ENCODE data around the gene GDPD4.

GDPD4 gene

DNA sequence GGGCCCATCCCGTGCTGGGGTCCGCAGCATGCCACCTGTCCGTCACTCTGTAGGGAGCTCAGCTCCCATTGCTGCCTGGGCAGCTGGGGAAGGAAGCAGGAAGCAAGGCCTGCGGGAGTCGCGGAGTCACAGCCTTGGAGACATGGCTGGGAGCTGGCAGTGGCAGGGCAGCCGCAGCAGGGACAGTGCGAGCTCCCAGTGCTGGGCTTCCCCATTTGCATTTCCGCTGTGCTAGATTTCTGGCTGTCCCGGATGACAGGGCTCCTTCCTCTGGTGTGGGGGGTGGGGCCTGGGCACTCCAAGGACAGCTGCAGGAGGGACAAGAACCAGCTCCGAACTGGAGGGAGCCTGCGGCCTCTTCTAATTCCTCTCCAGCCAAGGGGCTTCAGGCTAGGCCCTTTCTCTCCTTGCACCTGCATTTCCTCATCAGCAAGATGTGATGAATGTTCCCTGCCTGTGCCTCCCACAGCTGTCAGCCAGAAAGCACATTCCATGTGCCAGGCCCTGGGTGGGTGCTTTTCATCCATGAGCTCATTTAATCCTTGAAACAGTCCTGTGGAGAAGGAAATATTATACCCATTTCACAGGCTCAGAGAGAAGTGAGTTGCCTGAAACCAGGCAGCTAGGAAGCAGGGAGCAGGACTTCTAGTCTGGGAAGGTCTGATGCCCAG lies 125.5 kb downstream of the GDPD4 start:
- Histone ChIP-seq H3K36me3 (ENCODE audit: control insufficient read depth in 1 of 2, insufficient read depth in 2 of 2, low read length in 2 of 2) (no peaks in the 10 kb centered on the region), H3K4me3 (ENCODE audit: low read depth in 1 of 2, low read length in 2 of 2) (peak overlapping the region in 1 of 2 donors; percentile 15), H3K9me3 (ENCODE audit: control insufficient read depth in 1 of 2, low read length in 2 of 2) (no peaks in the 10 kb centered on the region), H3K27ac (ENCODE audit: low read depth, low read length) (no peak overlapping the region), H3K9ac (ENCODE audit: low read depth in 1 of 2, low read length in 2 of 2) (no peak overlapping the region), H3K27me3 (ENCODE audit: control insufficient read depth in 1 of 2, insufficient read depth in 2 of 2, low read length in 2 of 2) (no peaks in the 10 kb centered on the region), H3K4me1 (ENCODE audit: control insufficient read depth in 1 of 2, insufficient read depth in 2 of 2, low read length in 2 of 2) (no peaks in the 10 kb centered on the region)

DNA sequence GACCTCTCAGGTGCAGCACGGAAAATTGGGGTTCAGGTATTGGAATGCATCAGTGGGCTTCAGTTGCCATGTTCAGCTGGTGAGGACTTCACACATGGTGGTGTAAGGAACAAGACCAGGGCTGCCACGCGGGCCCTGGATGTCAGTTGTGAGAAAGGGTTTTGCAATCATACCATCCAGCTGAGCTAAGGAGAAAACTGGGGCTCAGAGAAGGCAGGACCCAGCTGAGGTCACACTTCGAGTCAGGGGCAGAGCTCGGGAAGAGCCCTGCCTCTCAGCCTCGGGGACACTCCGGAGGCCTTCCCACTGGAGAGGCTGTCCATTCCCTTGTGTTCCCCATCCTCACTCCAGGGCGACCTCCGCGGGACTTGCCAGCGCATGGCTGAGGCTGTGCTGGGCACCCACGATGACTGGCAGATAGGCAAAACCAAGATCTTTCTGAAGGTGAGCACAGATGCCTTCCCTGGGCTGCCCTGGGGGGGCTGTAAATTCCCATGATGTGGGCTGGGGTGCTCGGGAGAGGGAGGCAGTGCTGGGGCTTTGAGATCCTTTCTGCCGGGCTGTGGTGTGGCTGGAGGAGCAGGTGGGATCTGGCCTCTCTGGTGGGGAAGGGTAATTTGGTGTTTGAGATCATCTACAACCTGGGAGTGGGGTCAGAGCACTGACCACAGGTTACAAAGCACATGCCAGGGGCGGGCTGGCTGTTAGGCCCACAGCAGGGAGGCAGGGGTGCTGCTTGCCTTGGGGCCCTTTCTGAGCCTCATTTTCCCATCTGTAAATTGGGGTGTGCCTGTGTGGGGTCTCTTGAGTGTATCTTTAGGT lies 126.3 kb downstream of the GDPD4 start:
- H3K9ac ChIP-seq (ENCODE audit: low read depth in 1 of 2, low read length in 2 of 2), result no peak overlapping the region
- no peaks in the 10 kb centered on the region for H3K9me3 ChIP-seq (ENCODE audit: control insufficient read depth in 1 of 2, low read length in 2 of 2)
- H3K27me3 ChIP-seq (ENCODE audit: control insufficient read depth in 1 of 2, insufficient read depth in 2 of 2, low read length in 2 of 2), result no peaks in the 10 kb centered on the region
- H3K4me1 ChIP-seq (ENCODE audit: control insufficient read depth in 1 of 2, insufficient read depth in 2 of 2, low read length in 2 of 2), result no peaks in the 10 kb centered on the region
- no peaks in the 10 kb centered on the region for H3K36me3 ChIP-seq (ENCODE audit: control insufficient read depth in 1 of 2, insufficient read depth in 2 of 2, low read length in 2 of 2)
- H3K27ac ChIP-seq (ENCODE audit: low read depth, low read length), result no peak overlapping the region
- peak overlapping the region in 1 of 2 donors; percentile 15 for H3K4me3 ChIP-seq (ENCODE audit: low read depth in 1 of 2, low read length in 2 of 2)

DNA sequence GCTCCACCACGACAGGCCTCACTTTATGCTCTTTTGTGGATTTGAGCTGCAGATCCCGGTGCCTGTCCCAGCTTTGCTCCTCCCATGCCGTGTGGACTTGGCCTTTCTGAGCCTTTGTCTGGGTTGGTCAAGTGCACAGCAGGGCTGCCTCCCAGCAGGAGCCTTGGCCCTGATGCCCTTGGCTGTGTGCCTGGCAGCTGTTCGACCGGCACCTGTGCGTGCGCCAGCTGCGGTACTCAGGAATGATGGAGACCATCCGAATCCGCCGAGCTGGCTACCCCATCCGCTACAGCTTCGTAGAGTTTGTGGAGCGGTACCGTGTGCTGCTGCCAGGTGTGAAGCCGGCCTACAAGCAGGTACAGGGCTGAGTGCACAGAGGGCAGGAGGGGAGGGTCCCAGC lies 126.9 kb downstream of the GDPD4 start:
- no peaks in the 10 kb centered on the region for H3K4me1 ChIP-seq (ENCODE audit: control insufficient read depth in 1 of 2, insufficient read depth in 2 of 2, low read length in 2 of 2)
- H3K4me3 ChIP-seq (ENCODE audit: low read depth in 1 of 2, low read length in 2 of 2), result no peak overlapping the region
- no peak overlapping the region for H3K27ac ChIP-seq (ENCODE audit: low read depth, low read length)
- no peaks in the 10 kb centered on the region for H3K9me3 ChIP-seq (ENCODE audit: control insufficient read depth in 1 of 2, low read length in 2 of 2)
- H3K27me3 ChIP-seq (ENCODE audit: control insufficient read depth in 1 of 2, insufficient read depth in 2 of 2, low read length in 2 of 2), result no peaks in the 10 kb centered on the region
- H3K9ac ChIP-seq (ENCODE audit: low read depth in 1 of 2, low read length in 2 of 2), result no peak overlapping the region
- no peaks in the 10 kb centered on the region for H3K36me3 ChIP-seq (ENCODE audit: control insufficient read depth in 1 of 2, insufficient read depth in 2 of 2, low read length in 2 of 2)

DNA sequence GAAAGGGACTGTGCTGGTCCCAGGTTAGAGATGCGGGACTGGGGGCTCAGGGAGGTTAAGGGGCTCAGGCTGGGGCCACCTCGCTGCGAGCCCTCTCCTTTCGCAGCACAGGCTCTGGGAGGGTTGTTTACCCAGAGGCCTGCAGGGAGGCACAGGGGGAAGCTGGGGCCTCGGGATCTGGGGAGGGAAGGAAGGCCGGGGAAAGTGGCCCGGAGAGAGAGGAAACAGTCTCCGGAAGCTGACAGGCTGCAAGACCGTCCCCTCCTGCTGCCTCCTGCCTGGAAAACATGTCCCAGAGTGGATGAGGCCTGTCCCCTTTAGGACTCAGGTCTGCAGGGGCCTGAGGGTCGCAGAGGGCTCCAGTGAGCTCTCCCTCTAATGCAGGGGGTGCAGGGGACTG lies 128.0 kb downstream of the GDPD4 start:
- H3K36me3 ChIP-seq (ENCODE audit: control insufficient read depth in 1 of 2, insufficient read depth in 2 of 2, low read length in 2 of 2), result no peaks in the 10 kb centered on the region
- H3K27ac ChIP-seq (ENCODE audit: low read depth, low read length), result no peak overlapping the region

DNA sequence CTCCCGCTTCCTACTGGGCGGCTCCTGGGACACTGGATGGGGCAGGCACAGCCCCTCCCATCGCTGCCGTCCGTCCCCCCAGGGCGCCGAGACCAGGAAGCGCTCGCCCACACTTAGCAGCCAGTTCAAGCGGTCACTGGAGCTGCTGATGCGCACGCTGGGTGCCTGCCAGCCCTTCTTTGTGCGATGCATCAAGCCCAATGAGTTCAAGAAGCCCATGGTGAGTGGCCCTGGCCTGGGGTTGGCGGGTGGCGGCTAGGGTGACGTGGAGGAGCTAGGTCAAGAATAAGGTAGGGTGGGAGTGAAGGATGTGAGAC lies 128.9 kb downstream of the GDPD4 start:
- no peaks in the 10 kb centered on the region for H3K4me1 ChIP-seq (ENCODE audit: control insufficient read depth in 1 of 2, insufficient read depth in 2 of 2, low read length in 2 of 2)

More for the DNA sequence above, 128.0 kb downstream of the GDPD4 start:
- Histone ChIP-seq H3K9ac (ENCODE audit: low read depth in 1 of 2, low read length in 2 of 2) (no peak overlapping the region), H3K4me3 (ENCODE audit: low read depth in 1 of 2, low read length in 2 of 2) (no peak overlapping the region), H3K4me1 (ENCODE audit: control insufficient read depth in 1 of 2, insufficient read depth in 2 of 2, low read length in 2 of 2) (no peaks in the 10 kb centered on the region), H3K9me3 (ENCODE audit: control insufficient read depth in 1 of 2, low read length in 2 of 2) (no peaks in the 10 kb centered on the region), H3K27me3 (ENCODE audit: control insufficient read depth in 1 of 2, insufficient read depth in 2 of 2, low read length in 2 of 2) (no peaks in the 10 kb centered on the region)

DNA sequence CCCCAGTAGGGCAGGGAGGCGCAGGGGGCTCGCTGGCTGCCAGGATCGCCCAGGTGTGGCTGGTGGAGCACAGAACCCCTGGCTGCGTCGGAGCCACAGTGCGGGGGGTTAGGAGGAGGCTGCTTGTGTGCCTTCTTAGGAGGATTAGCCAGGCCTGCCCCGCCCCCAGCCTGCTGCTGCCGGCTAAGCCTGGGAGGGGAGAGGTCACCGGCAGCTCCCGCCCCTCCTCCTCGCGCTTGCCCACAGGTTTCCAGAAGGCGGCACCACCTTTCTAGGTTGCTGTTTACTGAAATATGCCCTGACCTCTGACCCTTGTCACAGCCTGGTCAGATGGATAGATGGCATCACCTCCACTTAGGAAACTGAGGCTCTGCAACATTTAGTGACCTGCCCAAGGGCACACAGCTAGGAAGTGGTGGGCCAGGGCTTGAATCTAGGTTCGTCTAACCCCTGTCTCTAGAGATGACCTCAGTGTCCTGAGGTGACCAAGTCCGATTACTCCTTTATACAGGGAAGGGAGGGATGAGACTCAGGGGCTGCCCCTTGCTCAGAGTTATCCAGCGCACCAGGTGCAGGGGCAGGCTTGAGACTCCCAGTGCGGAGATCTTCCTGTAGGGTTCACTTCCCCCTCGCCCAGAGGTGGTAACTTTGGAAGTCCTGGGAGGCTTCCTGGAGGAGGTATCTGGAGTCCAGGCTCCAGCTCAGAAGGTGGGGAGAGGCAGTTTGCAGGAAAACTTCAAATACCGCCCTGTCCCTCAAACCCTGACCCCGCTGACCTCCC lies 129.4 kb downstream of the GDPD4 start:
- H3K36me3 ChIP-seq (ENCODE audit: control insufficient read depth in 1 of 2, insufficient read depth in 2 of 2, low read length in 2 of 2), result no peaks in the 10 kb centered on the region
- no peaks in the 10 kb centered on the region for H3K9me3 ChIP-seq (ENCODE audit: control insufficient read depth in 1 of 2, low read length in 2 of 2)
- no peaks in the 10 kb centered on the region for H3K27me3 ChIP-seq (ENCODE audit: control insufficient read depth in 1 of 2, insufficient read depth in 2 of 2, low read length in 2 of 2)
- no peaks in the 10 kb centered on the region for H3K4me1 ChIP-seq (ENCODE audit: control insufficient read depth in 1 of 2, insufficient read depth in 2 of 2, low read length in 2 of 2)
- H3K4me3 ChIP-seq (ENCODE audit: low read depth in 1 of 2, low read length in 2 of 2), result no peak overlapping the region
- no peak overlapping the region for H3K27ac ChIP-seq (ENCODE audit: low read depth, low read length)
- no peak overlapping the region for H3K9ac ChIP-seq (ENCODE audit: low read depth in 1 of 2, low read length in 2 of 2)

More for the DNA sequence above, 128.9 kb downstream of the GDPD4 start:
- Histone ChIP-seq H3K9me3 (ENCODE audit: control insufficient read depth in 1 of 2, low read length in 2 of 2) (no peaks in the 10 kb centered on the region), H3K27me3 (ENCODE audit: control insufficient read depth in 1 of 2, insufficient read depth in 2 of 2, low read length in 2 of 2) (no peaks in the 10 kb centered on the region), H3K9ac (ENCODE audit: low read depth in 1 of 2, low read length in 2 of 2) (no peak overlapping the region), H3K4me3 (ENCODE audit: low read depth in 1 of 2, low read length in 2 of 2) (no peak overlapping the region), H3K36me3 (ENCODE audit: control insufficient read depth in 1 of 2, insufficient read depth in 2 of 2, low read length in 2 of 2) (no peaks in the 10 kb centered on the region), H3K27ac (ENCODE audit: low read depth, low read length) (no peak overlapping the region)

DNA sequence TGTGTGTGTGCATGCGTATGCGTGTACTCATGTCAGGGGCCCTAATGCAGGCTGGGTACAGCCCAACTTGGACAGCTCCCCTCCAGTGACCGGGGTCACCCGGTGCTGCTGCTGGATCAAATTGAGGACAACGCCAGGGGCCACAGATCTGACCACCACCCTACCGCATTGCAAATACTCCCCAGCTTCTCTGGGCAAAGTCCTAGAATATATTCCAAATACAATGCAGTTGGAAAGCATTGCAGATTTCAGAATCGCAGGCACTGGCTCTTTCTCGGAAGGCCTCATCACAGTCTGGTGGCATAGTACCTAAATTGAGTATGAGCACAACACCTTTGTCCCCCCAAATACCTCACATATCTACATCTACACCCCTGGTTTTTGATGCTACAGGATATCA lies 130.2 kb downstream of the GDPD4 start:
- H3K27me3 ChIP-seq (ENCODE audit: control insufficient read depth in 1 of 2, insufficient read depth in 2 of 2, low read length in 2 of 2), result no peaks in the 10 kb centered on the region
- H3K4me1 ChIP-seq (ENCODE audit: control insufficient read depth in 1 of 2, insufficient read depth in 2 of 2, low read length in 2 of 2), result no peaks in the 10 kb centered on the region
- no peaks in the 10 kb centered on the region for H3K9me3 ChIP-seq (ENCODE audit: control insufficient read depth in 1 of 2, low read length in 2 of 2)
- no peak overlapping the region for H3K9ac ChIP-seq (ENCODE audit: low read depth in 1 of 2, low read length in 2 of 2)
- no peaks in the 10 kb centered on the region for H3K36me3 ChIP-seq (ENCODE audit: control insufficient read depth in 1 of 2, insufficient read depth in 2 of 2, low read length in 2 of 2)
- no peak overlapping the region for H3K27ac ChIP-seq (ENCODE audit: low read depth, low read length)
- H3K4me3 ChIP-seq (ENCODE audit: low read depth in 1 of 2, low read length in 2 of 2), result no peak overlapping the region

DNA sequence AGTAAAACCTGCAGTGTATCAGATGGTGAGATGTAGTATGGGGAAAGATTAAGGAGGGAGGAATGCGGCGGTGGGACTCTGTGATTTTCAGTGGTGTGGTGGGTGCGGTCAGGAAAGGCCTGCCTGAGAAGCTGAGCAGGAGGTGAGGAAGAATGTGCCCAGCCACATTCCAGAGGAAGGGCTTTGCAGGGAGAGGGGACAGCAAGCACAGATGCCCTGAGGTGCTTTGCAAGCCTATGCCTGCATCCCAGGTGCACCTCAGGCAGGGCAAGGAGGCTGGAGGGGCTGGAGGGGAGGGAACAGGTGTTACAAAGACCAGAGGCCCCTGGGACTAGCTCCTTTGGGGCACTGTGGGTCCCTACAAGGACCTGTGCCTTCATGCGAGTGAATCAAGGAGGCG lies 131.4 kb downstream of the GDPD4 start:
- Histone ChIP-seq H3K27ac (ENCODE audit: low read depth, low read length) (no peak overlapping the region), H3K36me3 (ENCODE audit: control insufficient read depth in 1 of 2, insufficient read depth in 2 of 2, low read length in 2 of 2) (no peaks in the 10 kb centered on the region), H3K4me1 (ENCODE audit: control insufficient read depth in 1 of 2, insufficient read depth in 2 of 2, low read length in 2 of 2) (no peaks in the 10 kb centered on the region)

DNA sequence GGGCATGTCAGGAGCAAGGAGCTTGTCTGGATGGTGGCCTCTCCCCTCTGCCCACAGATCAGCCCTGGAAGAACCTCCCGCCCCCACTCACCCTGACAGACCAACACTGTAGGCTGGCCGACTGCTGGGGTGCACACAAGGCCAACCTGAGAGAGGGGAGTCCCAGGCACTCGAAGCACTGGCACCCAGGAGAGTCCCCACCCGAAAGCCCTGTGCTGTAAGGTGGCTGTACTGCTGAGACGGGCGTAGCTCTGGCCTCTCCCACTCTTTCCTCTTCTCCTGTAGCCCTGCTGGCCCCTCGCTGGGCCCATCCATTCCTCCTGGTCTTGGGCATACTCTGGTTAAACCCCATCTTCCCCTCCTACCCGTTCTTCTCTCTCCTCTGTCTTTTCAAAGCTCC lies 133.7 kb downstream of the GDPD4 start:
- H3K9me3 ChIP-seq (ENCODE audit: control insufficient read depth in 1 of 2, low read length in 2 of 2), result no peaks in the 10 kb centered on the region
- no peaks in the 10 kb centered on the region for H3K27me3 ChIP-seq (ENCODE audit: control insufficient read depth in 1 of 2, insufficient read depth in 2 of 2, low read length in 2 of 2)
- no peaks in the 10 kb centered on the region for H3K36me3 ChIP-seq (ENCODE audit: control insufficient read depth in 1 of 2, insufficient read depth in 2 of 2, low read length in 2 of 2)
- H3K27ac ChIP-seq (ENCODE audit: low read depth, low read length), result no peak overlapping the region
- no peak overlapping the region for H3K9ac ChIP-seq (ENCODE audit: low read depth in 1 of 2, low read length in 2 of 2)
- H3K4me1 ChIP-seq (ENCODE audit: control insufficient read depth in 1 of 2, insufficient read depth in 2 of 2, low read length in 2 of 2), result no peaks in the 10 kb centered on the region
- H3K4me3 ChIP-seq (ENCODE audit: low read depth in 1 of 2, low read length in 2 of 2), result no peak overlapping the region

More for the DNA sequence above, 131.4 kb downstream of the GDPD4 start:
- Histone ChIP-seq H3K9me3 (ENCODE audit: control insufficient read depth in 1 of 2, low read length in 2 of 2) (no peaks in the 10 kb centered on the region), H3K9ac (ENCODE audit: low read depth in 1 of 2, low read length in 2 of 2) (no peak overlapping the region), H3K27me3 (ENCODE audit: control insufficient read depth in 1 of 2, insufficient read depth in 2 of 2, low read length in 2 of 2) (no peaks in the 10 kb centered on the region), H3K4me3 (ENCODE audit: low read depth in 1 of 2, low read length in 2 of 2) (no peak overlapping the region)

DNA sequence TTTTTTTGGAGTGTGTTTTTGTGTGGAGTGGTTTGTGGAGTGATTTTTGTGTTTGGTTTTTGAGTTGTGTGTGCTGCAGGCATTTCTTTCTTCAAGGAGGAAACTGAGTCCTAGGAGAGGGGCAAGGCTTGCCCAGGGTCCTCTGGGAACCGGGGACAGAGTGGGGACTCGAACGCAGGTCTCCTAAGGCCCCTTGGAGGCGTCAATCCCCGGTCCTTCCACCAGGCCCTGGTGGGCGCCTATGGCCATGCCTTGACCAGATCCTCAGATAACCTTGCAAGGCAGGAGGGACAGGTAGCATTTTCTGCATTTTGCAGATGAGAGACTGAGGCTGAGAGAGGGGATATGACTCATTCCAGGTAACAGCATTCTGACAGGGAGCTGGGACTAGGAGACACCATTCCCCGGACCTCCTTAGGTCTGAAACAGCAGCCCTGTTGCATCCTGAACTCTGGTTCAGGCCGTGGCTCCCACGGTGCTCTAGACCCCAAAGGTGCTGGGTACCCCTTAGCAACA lies 134.3 kb downstream of the GDPD4 start:
- Histone ChIP-seq H3K27ac (ENCODE audit: low read depth, low read length) (no peak overlapping the region), H3K36me3 (ENCODE audit: control insufficient read depth in 1 of 2, insufficient read depth in 2 of 2, low read length in 2 of 2) (no peaks in the 10 kb centered on the region), H3K9me3 (ENCODE audit: control insufficient read depth in 1 of 2, low read length in 2 of 2) (no peaks in the 10 kb centered on the region), H3K9ac (ENCODE audit: low read depth in 1 of 2, low read length in 2 of 2) (no peak overlapping the region), H3K4me3 (ENCODE audit: low read depth in 1 of 2, low read length in 2 of 2) (no peak overlapping the region), H3K27me3 (ENCODE audit: control insufficient read depth in 1 of 2, insufficient read depth in 2 of 2, low read length in 2 of 2) (no peaks in the 10 kb centered on the region), H3K4me1 (ENCODE audit: control insufficient read depth in 1 of 2, insufficient read depth in 2 of 2, low read length in 2 of 2) (no peaks in the 10 kb centered on the region)

Data from duodenal mucosa (tissue), 2 donors.